Muscle layer of duodenum (tissue), 2 donors: ENCODE measurements around the gene TSHR.

Source experiments
- H3K27ac ChIP-seq: one replicate; pipeline ENCODE4 v1.7.0; 2013; ENCODE audit warnings: mild to moderate bottlenecking, low read length
- H3K27me3 ChIP-seq: one replicate; pipeline ENCODE4 v1.7.0; 2013; ENCODE audit warnings: low read depth, mild to moderate bottlenecking, control low read depth, low read length
- H3K36me3 ChIP-seq, 2 donors: one replicate each; pipeline ENCODE4 v1.7.0; 2013; ENCODE audit warnings: low read length in 2 of 2, control low read depth in 1 of 2, mild to moderate bottlenecking in 1 of 2; ENCODE audit not compliant: insufficient read depth in 2 of 2, control insufficient read depth in 1 of 2
- H3K4me1 ChIP-seq, 2 donors: one replicate each; pipeline ENCODE4 v1.7.0; 2013; ENCODE audit warnings: low read length in 2 of 2, mild to moderate bottlenecking in 2 of 2, control low read depth in 1 of 2, moderate library complexity in 1 of 2; ENCODE audit not compliant: insufficient read depth in 2 of 2, control insufficient read depth in 1 of 2
- H3K4me3 ChIP-seq, 2 donors: one replicate each; pipeline ENCODE4 v1.7.0; 2013; ENCODE audit warnings: low read length in 2 of 2, low read depth in 1 of 2, mild to moderate bottlenecking in 1 of 2
- H3K9me3 ChIP-seq, 2 donors: one replicate each; pipeline ENCODE4 v1.7.0; 2013; ENCODE audit warnings: low read length in 2 of 2, control low read depth in 1 of 2, mild to moderate bottlenecking in 1 of 2; ENCODE audit not compliant: control insufficient read depth in 1 of 2
- donor health status: healthy.

TSHR gene

DNA sequence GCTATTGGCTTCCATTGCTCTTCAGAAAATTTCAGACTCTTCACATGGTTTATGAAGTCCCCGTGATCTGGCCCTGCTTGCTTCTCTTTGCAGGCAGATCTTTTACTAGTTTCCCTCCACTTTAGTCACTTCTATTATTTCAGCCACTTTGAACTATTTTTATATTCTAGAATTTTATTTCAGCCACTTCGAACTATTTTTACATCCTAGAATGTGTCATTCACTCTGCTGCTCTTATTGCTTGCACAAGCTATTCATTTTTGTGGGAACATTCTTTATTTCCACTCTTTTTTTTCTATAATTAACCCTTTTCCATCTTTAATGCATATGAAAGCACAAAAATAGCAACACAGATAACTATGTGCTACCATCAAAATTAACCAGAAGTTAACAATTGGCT is 24.5 kb downstream of the TSHR start:
- Histone ChIP-seq H3K27ac (no peak overlapping the region), H3K9me3 (no peaks in the 10 kb centered on the region), H3K36me3 (no peaks in the 10 kb centered on the region), H3K27me3 (no peaks in the 10 kb centered on the region), H3K4me1 (no peaks in the 10 kb centered on the region), H3K4me3 (no peak overlapping the region)

GRCh38 chr14:80981156-80981555 is 25.7 kb downstream of the TSHR start:
- H3K27ac ChIP-seq = no peak overlapping the region
- H3K36me3 ChIP-seq = no peaks in the 10 kb centered on the region
- H3K27me3 ChIP-seq = no peaks in the 10 kb centered on the region
- H3K4me1 ChIP-seq = no peaks in the 10 kb centered on the region
- H3K4me3 ChIP-seq = no peak overlapping the region
- no peaks in the 10 kb centered on the region for H3K9me3 ChIP-seq

DNA sequence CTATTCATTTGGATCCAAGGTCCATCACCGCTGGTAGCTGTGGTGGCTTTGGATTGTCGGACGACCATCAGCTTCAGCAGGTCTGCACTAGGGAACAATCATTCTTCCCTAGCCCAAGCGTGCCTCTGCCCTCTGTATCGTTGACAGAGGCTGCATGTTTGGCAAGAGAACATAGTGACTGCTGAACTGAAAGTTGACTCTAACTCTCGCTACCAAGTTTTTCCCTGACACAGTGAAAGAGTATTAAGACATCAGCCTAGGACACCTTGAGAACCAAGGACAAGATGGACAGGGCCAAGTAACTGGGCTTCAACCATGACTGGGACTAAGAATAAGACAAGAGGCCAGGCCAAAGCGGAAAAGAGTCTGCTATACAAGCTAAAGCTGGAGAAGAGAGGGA is 26.3 kb downstream of the TSHR start:
- Histone ChIP-seq H3K4me3 (no peak overlapping the region), H3K27ac (no peak overlapping the region), H3K9me3 (no peaks in the 10 kb centered on the region), H3K4me1 (no peaks in the 10 kb centered on the region), H3K27me3 (no peaks in the 10 kb centered on the region), H3K36me3 (no peaks in the 10 kb centered on the region)

GRCh38 chr14:80982711-80983110 is 27.3 kb downstream of the TSHR start:
- Histone ChIP-seq H3K4me1 (no peaks in the 10 kb centered on the region), H3K27me3 (no peaks in the 10 kb centered on the region), H3K9me3 (no peaks in the 10 kb centered on the region), H3K36me3 (no peaks in the 10 kb centered on the region), H3K27ac (no peak overlapping the region), H3K4me3 (no peak overlapping the region)

GRCh38 chr14:80987235-80988032 is 32.0 kb downstream of the TSHR start:
- Histone ChIP-seq H3K4me3 (no peak overlapping the region), H3K4me1 (no peaks in the 10 kb centered on the region), H3K27me3 (peaks cover 3% of the 10 kb centered on the region), H3K9me3 (no peaks in the 10 kb centered on the region), H3K27ac (no peak overlapping the region), H3K36me3 (no peaks in the 10 kb centered on the region)

- Histone ChIP-seq H3K4me3 (no peak overlapping the region), H3K27ac (no peak overlapping the region), H3K27me3 (peaks cover 3% of the 10 kb centered on the region), H3K4me1 (no peaks in the 10 kb centered on the region), H3K9me3 (no peaks in the 10 kb centered on the region), H3K36me3 (no peaks in the 10 kb centered on the region)
Observed at GRCh38 chr14:80988192-80988591, 32.8 kb downstream of the TSHR start.

DNA sequence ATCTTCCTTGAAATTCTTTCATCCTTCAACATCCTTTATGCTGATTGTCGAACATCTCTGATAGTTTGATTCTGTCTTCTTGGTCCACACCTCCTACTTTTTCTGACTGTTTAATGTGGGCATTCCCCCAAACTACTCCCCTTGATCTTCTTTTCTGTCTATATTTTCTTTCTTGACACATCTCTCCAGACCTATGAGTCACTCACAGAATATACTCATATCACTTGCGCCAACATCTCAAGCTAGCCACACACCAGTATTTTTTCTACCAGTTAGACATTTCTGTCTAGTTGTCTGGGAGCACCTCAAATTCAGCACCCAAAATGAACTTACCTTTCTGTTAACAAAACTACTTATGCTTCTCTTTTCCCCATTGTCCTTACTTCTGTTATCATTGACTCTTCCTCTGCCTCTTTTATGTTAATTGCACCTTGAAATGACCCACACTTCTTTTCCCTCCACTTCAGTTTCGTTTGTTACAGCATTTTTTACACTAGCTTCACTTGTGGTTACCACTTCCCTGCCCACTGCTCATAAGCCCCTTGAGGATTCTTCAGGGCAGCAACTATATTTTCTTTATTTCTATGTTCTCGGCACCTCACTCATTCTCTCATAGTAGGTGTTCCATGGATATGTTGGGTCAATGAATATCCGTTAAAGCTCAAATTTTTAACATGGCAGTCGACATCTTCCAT is 33.5 kb downstream of the TSHR start:
- no peak overlapping the region for H3K4me3 ChIP-seq
- peaks cover 3% of the 10 kb centered on the region for H3K27me3 ChIP-seq
- no peaks in the 10 kb centered on the region for H3K36me3 ChIP-seq
- no peak overlapping the region for H3K27ac ChIP-seq
- no peaks in the 10 kb centered on the region for H3K9me3 ChIP-seq
- H3K4me1 ChIP-seq = no peaks in the 10 kb centered on the region

GRCh38 chr14:80992580-80992979 is 37.2 kb downstream of the TSHR start:
- H3K27me3 ChIP-seq = peaks cover 3% of the 10 kb centered on the region
- no peak overlapping the region for H3K4me3 ChIP-seq
- H3K36me3 ChIP-seq = no peaks in the 10 kb centered on the region
- no peaks in the 10 kb centered on the region for H3K9me3 ChIP-seq
- H3K27ac ChIP-seq = no peak overlapping the region
- H3K4me1 ChIP-seq = no peaks in the 10 kb centered on the region

- Histone ChIP-seq H3K4me1 (no peaks in the 10 kb centered on the region), H3K36me3 (no peaks in the 10 kb centered on the region), H3K27me3 (no peaks in the 10 kb centered on the region), H3K9me3 (no peaks in the 10 kb centered on the region), H3K27ac (no peak overlapping the region), H3K4me3 (no peak overlapping the region)
Observed at GRCh38 chr14:80996049-80996901, 40.9 kb downstream of the TSHR start.

- H3K36me3 ChIP-seq = no peaks in the 10 kb centered on the region
- no peak overlapping the region for H3K4me3 ChIP-seq
- no peaks in the 10 kb centered on the region for H3K27me3 ChIP-seq
- no peaks in the 10 kb centered on the region for H3K9me3 ChIP-seq
- H3K27ac ChIP-seq = no peak overlapping the region
- no peaks in the 10 kb centered on the region for H3K4me1 ChIP-seq
Observed at GRCh38 chr14:81001447-81001846, 46.0 kb downstream of the TSHR start.

GRCh38 chr14:81004575-81004974 is 49.2 kb downstream of the TSHR start:
- no peak overlapping the region for H3K27ac ChIP-seq

More at GRCh38 chr14:81004575-81004974, 49.2 kb downstream of the TSHR start:
- Histone ChIP-seq H3K4me3 (no peak overlapping the region), H3K36me3 (no peaks in the 10 kb centered on the region), H3K4me1 (no peaks in the 10 kb centered on the region), H3K27me3 (no peaks in the 10 kb centered on the region), H3K9me3 (no peaks in the 10 kb centered on the region)
